HepG2 (cell line): ENCODE data around the gene CPNE4. TPM values are rescaled to one million over a fixed set of nuclear protein-coding genes. Genes with fewer than 3 reads are reported as not detected.
A peak's percentile ranks its signal among the peaks of the same experiment; 100 is the strongest.

Source experiments
- ATAC-seq: fragments of 200-7000 bp; cut with Tn5 transposase; 3 replicates; pipeline ENCODE4 v1.9.1; 2020; ENCODE audit warnings: mild to moderate bottlenecking, moderate library complexity
- BruUV-seq: library from RNA; stranded (reverse); fragments of 400-500 nt; replicated peaks from 2 replicates; lab custom pipeline; 2021; lab: Mats Ljungman, UMichigan
- CTCF ChIA-PET: fragments of 300-600 bp; formaldehyde crosslinking; extraction: SDS; loops from one replicate; lab custom pipeline; 2021; ENCODE audit warnings: low total read pairs, inconsistent platforms, low intra/inter-chr PET ratio; lab: Yijun Ruan, JAX
- POLR2A ChIA-PET: fragments of 350-600 bp; sonication (Branson Sonifier 250); formaldehyde crosslinking; loops from one replicate; lab custom pipeline; 2020; ENCODE audit warnings: antibody characterized with exemption, inconsistent platforms; lab: Yijun Ruan, JAX
- DNase-seq: peaks from one replicate; pipeline ENCODE4 v3.0.0-alpha.2; 2015; ENCODE audit warnings: low spot score
- FAIRE-seq: peaks from 3 replicates; lab custom pipeline; 2011; peaks lifted over from hg19 to GRCh38; lab: Jason Lieb, UNC
- H2AFZ ChIP-seq: one replicate; pipeline ENCODE4 v1.6.1; 2011; ENCODE audit warnings: low read length, inconsistent platforms
- H3K27ac ChIP-seq: fragments of 300-600 bp; 3 replicates; pipeline ENCODE4 v1.8.0; 2011; ENCODE audit warnings: mixed run types, mild to moderate bottlenecking, mixed read lengths, low read length, inconsistent platforms; ENCODE audit not compliant: insufficient read depth; ENCODE audit errors: extremely low read length
- H3K27me3 ChIP-seq, 2 experiments: fragments of 200-600 bp in 1 of 2; 2 replicates in 1 of 2; 3 replicates in 1 of 2; pipeline versions ENCODE4 v1.6.0 to v1.8.0; 2011; ENCODE audit warnings: low read length in 2 of 2, mild to moderate bottlenecking in 2 of 2, moderate library complexity in 2 of 2, inconsistent platforms in 1 of 2; ENCODE audit not compliant: insufficient read depth in 2 of 2, control insufficient read depth in 1 of 2
- H3K36me3 ChIP-seq, 2 experiments: fragments of 200-600 bp in 1 of 2; replicated peaks in 1 of 2; 2 replicates in 1 of 2; 3 replicates in 1 of 2; pipeline versions ENCODE4 v1.5.1 to v1.8.0; 2011; ENCODE audit warnings: low read length in 2 of 2, inconsistent platforms in 1 of 2; ENCODE audit not compliant: insufficient read depth in 2 of 2, control insufficient read depth in 1 of 2
- H3K4me1 ChIP-seq: 2 replicates; pipeline ENCODE4 v1.5.1; 2012; ENCODE audit warnings: low read length, inconsistent platforms; ENCODE audit not compliant: insufficient read depth
- H3K4me2 ChIP-seq: 2 replicates; pipeline ENCODE4 v1.6.0; 2011; ENCODE audit warnings: low read depth, low read length, inconsistent platforms
- H3K4me3 ChIP-seq, 3 experiments: fragments of 200-600 bp in 1 of 3; sonication (generic), shearing (Covaris generic) in 1 of 3; replicated peaks in 1 of 3; 2 replicates each; pipeline ENCODE4 v1.5.1; 2011 to 2016; ENCODE audit warnings: low read length in 3 of 3, inconsistent platforms in 2 of 3, low read depth in 2 of 3, mild to moderate bottlenecking in 2 of 3, control low read depth in 1 of 3, mixed read lengths in 1 of 3; ENCODE audit not compliant: insufficient read depth in 1 of 3
- H3K79me2 ChIP-seq: one replicate; pipeline ENCODE4 v1.6.1; 2011; ENCODE audit warnings: low read length, inconsistent platforms; ENCODE audit not compliant: insufficient read depth
- H3K9ac ChIP-seq: 2 replicates; pipeline ENCODE4 v1.6.0; 2011; ENCODE audit warnings: mild to moderate bottlenecking, low read depth, low read length, inconsistent platforms; ENCODE audit not compliant: insufficient read depth
- H3K9me3 ChIP-seq: 2 replicates; pipeline ENCODE4 v1.5.1; 2012; ENCODE audit warnings: mild to moderate bottlenecking, low read length
- H4K20me1 ChIP-seq: 2 replicates; pipeline ENCODE4 v1.6.0; 2011; ENCODE audit warnings: inconsistent platforms, mild to moderate bottlenecking, low read length, moderate library complexity; ENCODE audit not compliant: insufficient read depth
- ARID3A ChIP-seq: IDR thresholded peaks from 2 replicates; pipeline ENCODE4 v1.6.1; 2012; ENCODE audit warnings: low read depth, low read length, improper control_type of control experiment
- CTCF ChIP-seq: sonication (generic); formaldehyde crosslinking; IDR thresholded peaks from 2 replicates; pipeline ENCODE4 v1.5.0; 2020; ENCODE audit warnings: mild to moderate bottlenecking, missing genetic modification reagents, moderate library complexity
- DNMT3B ChIP-seq: conservative IDR thresholded peaks from 2 replicates; pipeline ENCODE4 v1.6.1; 2016; ENCODE audit warnings: missing biosample characterization, control low read depth
- ELF3 ChIP-seq: IDR thresholded peaks from 2 replicates; pipeline ENCODE4 v1.6.1; 2016; ENCODE audit warnings: missing genetic modification reagents, missing compliant biosample characterization
- FOXP1 ChIP-seq, 2 experiments: fragments of 450-650 bp in 1 of 2; IDR thresholded peaks; 2 replicates each; pipeline ENCODE4 v1.6.1; 2017 to 2018; ENCODE audit warnings: antibody characterized with exemption in 1 of 2
- GATA4 ChIP-seq: sonication (generic); IDR thresholded peaks from 2 replicates; pipeline ENCODE4 v1.6.1; 2016; ENCODE audit warnings: antibody characterized with exemption, low read depth, borderline replicate concordance
- KAT2B ChIP-seq: fragments of 150-350 bp; IDR thresholded peaks from 2 replicates; pipeline ENCODE4 v1.6.1; 2014; ENCODE audit warnings: low read depth, low read length, borderline replicate concordance
- KLF13 ChIP-seq: sonication (generic); formaldehyde crosslinking; IDR thresholded peaks from 2 replicates; pipeline ENCODE4 v1.4.0; 2020; ENCODE audit warnings: mild to moderate bottlenecking, missing genetic modification reagents
- TBP ChIP-seq: sonication (generic); formaldehyde crosslinking; IDR thresholded peaks from 2 replicates; pipeline ENCODE4 v1.5.0; 2020; ENCODE audit warnings: missing genetic modification reagents
- TGIF2 ChIP-seq: IDR thresholded peaks from 2 replicates; pipeline ENCODE4 v1.6.1; 2016; ENCODE audit warnings: control low read depth, missing compliant biosample characterization
- ZBTB7B ChIP-seq: sonication (generic); formaldehyde crosslinking; IDR thresholded peaks from 2 replicates; pipeline ENCODE4 v1.4.0; 2020; ENCODE audit warnings: missing genetic modification reagents
- ZMYM4 ChIP-seq: sonication (generic); formaldehyde crosslinking; IDR thresholded peaks from 2 replicates; pipeline ENCODE4 v1.8.1; 2023; ENCODE audit warnings: mild to moderate bottlenecking, missing genetic modification reagents
- ZNF331 ChIP-seq: sonication (generic); formaldehyde crosslinking; IDR thresholded peaks from 2 replicates; pipeline ENCODE4 v1.4.0; 2020; ENCODE audit warnings: missing genetic modification reagents
- ZNF569 ChIP-seq: sonication (generic); formaldehyde crosslinking; IDR thresholded peaks from 2 replicates; pipeline ENCODE4 v1.5.0; 2020; ENCODE audit warnings: mild to moderate bottlenecking, missing genetic modification reagents, moderate library complexity, borderline replicate concordance
- ZNF629 ChIP-seq: sonication (generic); formaldehyde crosslinking; conservative IDR thresholded peaks from 2 replicates; pipeline ENCODE4 v1.5.0; 2020; ENCODE audit warnings: missing genetic modification reagents
- ZNF75D ChIP-seq: sonication (generic); formaldehyde crosslinking; IDR thresholded peaks from 2 replicates; pipeline ENCODE4 v1.8.1; 2023; ENCODE audit warnings: missing genetic modification reagents, mild to moderate bottlenecking, borderline replicate concordance
- ZNF891 ChIP-seq: sonication (generic); formaldehyde crosslinking; IDR thresholded peaks from 2 replicates; pipeline ENCODE4 v1.5.0; 2020; ENCODE audit warnings: mild to moderate bottlenecking, missing genetic modification reagents
- WGBS: methylation state at CpG from one replicate; pipeline ENCODE4 v1.1.6; 2017; ENCODE audit warnings: low lambda C conversion rate; 5-methylcytosine and 5-hydroxymethylcytosine counted together
- in situ Hi-C: cut with HindIII; loops from 2 replicates; pipeline ENCODE4 v1.10.0; 2017; ENCODE audit warnings: low pct_unique_long_range_greater_than_20kb; ENCODE audit not compliant: extremely low pct_ligation_motif_present
- intact Hi-C: fragments of 100-400 bp; cut with micrococcal nuclease; formaldehyde crosslinking; loops from one replicate; pipeline ENCODE4 v1.10.0; 2022; ENCODE audit not compliant: unreplicated experiment
- polyA plus RNA-seq, 8 experiments: library from polyadenylated mRNA; depleted of rRNA in 3 of 8; stranded (reverse) in 7 of 8; unstranded in 1 of 8; fragments of >200 nt; fragmentation: Illumina TruSeq in 4 of 8; extraction: Trizol in 4 of 8; gene quantifications; 2 replicates each; pipeline versions ENCODE4 v1.2.1 to v1.2.3, GENCODE V29; 2011 to 2016; ENCODE audit warnings: low read depth in 4 of 8, missing spikeins in 1 of 8, mixed read lengths in 1 of 8; ENCODE audit not compliant: insufficient read depth in 1 of 8
- total RNA-seq, 5 experiments: library from RNA; depleted of rRNA; stranded (reverse); fragments of >200 nt; fragmentation: Illumina TruSeq; extraction: Trizol; gene quantifications; 2 replicates each; pipeline ENCODE4 v1.2.3, GENCODE V29; 2016; ENCODE audit warnings: low read depth in 1 of 5

Gene CPNE4
- total and polyA plus RNA-seq, 2 of the 13 experiments (the other 11 are each of a cell fraction or from before 2014, with no cell fraction given) = not detected

- WGBS = 5% methylated on average over 1 of the region's 1 CpG
- intact Hi-C loops = no loop called here
- no peak for FAIRE-seq
These were observed 27.2 kb downstream of the CPNE4 start for GRCh38 chr3:132007617-132008016.

DNA sequence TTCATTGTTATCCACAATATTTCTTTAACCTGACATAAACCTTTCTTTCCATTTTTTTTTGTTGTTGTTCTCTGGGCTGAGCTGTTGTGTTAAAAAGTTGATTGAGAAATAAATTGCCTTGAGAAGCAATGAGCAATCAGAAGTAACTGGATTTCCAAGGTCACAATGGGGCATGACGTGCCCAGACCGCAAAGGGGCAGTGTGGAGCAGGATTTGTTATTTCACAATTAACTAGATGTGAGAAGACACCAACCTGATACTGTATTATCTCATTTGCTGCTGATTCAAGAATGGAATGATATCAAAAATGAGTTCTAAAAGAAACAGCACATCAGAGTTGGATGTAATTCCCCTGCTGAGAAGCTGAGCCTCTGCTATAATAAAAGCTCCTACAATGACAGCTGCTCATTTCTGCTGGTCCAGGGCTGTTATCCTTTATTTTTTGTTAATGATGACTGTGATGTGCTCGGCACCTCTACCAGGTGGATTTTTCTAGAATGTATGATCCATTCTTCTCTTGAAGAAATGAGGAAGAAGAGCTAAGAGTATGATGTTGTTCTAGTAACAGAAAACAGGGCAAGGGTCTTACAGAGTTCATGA is 28.1 kb downstream of the CPNE4 start:
- in situ Hi-C loops (loop anchor here (25.0 kb wide), 1 partner anchor 969 kb away; the partner anchor contains the start of genes ASTE1 and NEK11), intact Hi-C loops (loop anchor here (1.0 kb wide), 1 partner anchor 23 kb away; no protein-coding TSS in a partner anchor)
- H3K9me3 ChIP-seq = no peaks in the 10 kb centered on the region
- H3K4me3 ChIP-seq = no peak overlapping the region
- H2AFZ ChIP-seq = no peak overlapping the region
- no peaks in the 10 kb centered on the region for H3K79me2 ChIP-seq
- POLR2A ChIA-PET = no interaction called here
- WGBS = 1% methylated on average over 3 of the region's 3 CpGs
- no peaks in the 10 kb centered on the region for H3K27me3 ChIP-seq
- no peak overlapping the region for H3K27ac ChIP-seq
- FAIRE-seq = peak; percentile 63
- peak; percentile 53; the same call in 1 of the 3 replicates for ATAC-seq
- no peaks in the 10 kb centered on the region for H4K20me1 ChIP-seq
- H3K9ac ChIP-seq = no peak overlapping the region
- BruUV-seq = no TSS peak
- H3K4me2 ChIP-seq = no peak overlapping the region
- CTCF ChIA-PET = interaction anchor here (0.8 kb wide), 1 partner anchor 22 kb away, joined by 3 read pairs; no protein-coding TSS in a partner anchor
- H3K36me3 ChIP-seq = no peaks in the 10 kb centered on the region
- peak; percentile 25 for DNase-seq
- no peaks in the 10 kb centered on the region for H3K4me1 ChIP-seq
- TF ChIP-seq TGIF2 (no peak), FOXP1 (IDR thresholded peaks at IDR 0.05) (no peak), FOXP1 (CRISPR knock-in tag; IDR thresholded peaks at IDR 0.05) (no peak), CTCF (CRISPR knock-in tag) (peak; percentile 57), ZNF75D (CRISPR knock-in tag) (no peak), ZNF629 (CRISPR knock-in tag) (no peak), ZBTB7B (no peak), DNMT3B (CRISPR knock-in tag) (no peak), KAT2B (no peak), ZNF569 (CRISPR knock-in tag) (no peak), ZNF891 (CRISPR knock-in tag) (no peak), KLF13 (CRISPR knock-in tag) (no peak), ARID3A (0 out of 2 replicates have a peak, but pooled peaks have one; percentile 10), TBP (no peak), GATA4 (no peak), ELF3 (CRISPR knock-in tag) (no peak)

More at GRCh38 chr3:132007617-132008016, 27.2 kb downstream of the CPNE4 start:
- Histone ChIP-seq H2AFZ (no peak overlapping the region), H3K79me2 (no peaks in the 10 kb centered on the region), H3K4me2 (no peak overlapping the region), H3K27me3 (no peaks in the 10 kb centered on the region), H4K20me1 (no peaks in the 10 kb centered on the region), H3K4me1 (no peaks in the 10 kb centered on the region), H3K9me3 (no peaks in the 10 kb centered on the region), H3K27ac (no peak overlapping the region), H3K36me3 (no peaks in the 10 kb centered on the region), H3K9ac (no peak overlapping the region), H3K4me3 (no peak overlapping the region)
- TF ChIP-seq ZNF331 (CRISPR knock-in tag) (no peak), ZMYM4 (CRISPR knock-in tag) (no peak)
- in situ Hi-C loops = loop anchor here (25.0 kb wide), 1 partner anchor 970 kb away; the partner anchor contains the start of genes ASTE1 and NEK11
- BruUV-seq = no TSS peak
- ATAC-seq = no peak
- POLR2A ChIA-PET = no interaction called here
- CTCF ChIA-PET = no interaction called here
- no peak for DNase-seq
